Dermis blood vessel endothelial cell (primary cell): ENCODE measurements around the gene ITGAL. TPM values are rescaled to one million over a fixed set of nuclear protein-coding genes. Genes with fewer than 3 reads are reported as not detected.
"Not testable (repeated sequence)": the region's sequence is repeated elsewhere in the genome, so short reads cannot be mapped to it uniquely, and the experiment has no call there.

Experiments used
- DNase-seq: peaks from one replicate; pipeline ENCODE4 v3.0.0; 2010
- total RNA-seq: library from RNA; depleted of rRNA; stranded (reverse); fragments of >200 nt; gene quantifications from 2 replicates; pipeline ENCODE4 v1.2.3, GENCODE V29; 2014

Gene ITGAL
- total RNA-seq, 1 donor from 2014 or later, result not detected

- no peak for DNase-seq
Measured at GRCh38 chr16:30457743-30458560, 14.6 kb upstream of the ITGAL start.

DNA sequence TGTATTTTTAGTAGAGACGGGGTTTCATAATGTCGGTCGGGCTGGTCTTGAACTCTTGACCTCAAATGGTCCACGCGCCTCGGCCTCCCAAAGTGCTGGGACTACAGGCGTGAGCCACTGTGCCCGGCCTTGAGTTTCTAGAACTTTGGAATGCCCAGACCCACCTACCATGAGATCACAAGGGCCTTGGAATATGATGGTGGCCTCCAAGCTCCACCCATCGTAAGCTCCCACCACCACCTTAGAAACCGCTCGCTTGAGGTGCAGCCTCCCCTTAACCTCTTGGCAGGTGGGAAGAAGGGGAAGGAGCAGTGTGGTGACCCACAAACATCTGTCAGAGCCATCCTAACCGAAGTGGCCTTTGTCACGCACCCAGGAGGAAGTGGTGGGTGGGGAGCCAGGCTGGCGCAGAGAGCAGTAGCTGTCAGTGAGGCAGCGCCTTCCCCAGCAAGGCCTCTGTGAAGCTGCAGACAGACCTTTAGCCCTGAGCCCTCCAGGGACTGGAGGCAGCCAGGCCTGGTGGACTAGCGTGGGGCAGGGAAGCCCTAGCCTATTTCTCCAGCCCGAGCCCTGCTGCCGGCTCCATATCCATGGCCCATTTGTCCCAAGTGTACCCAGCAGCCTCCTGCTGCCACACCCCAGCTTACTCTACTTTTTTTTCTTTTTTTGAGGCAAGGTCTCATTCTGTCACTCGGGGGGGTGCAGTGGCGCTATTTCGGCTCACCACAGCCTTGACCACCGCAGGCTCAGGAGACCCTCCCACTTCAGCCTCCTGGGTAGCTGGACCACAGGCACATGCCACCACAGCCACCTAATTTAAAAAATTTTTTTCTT is 13.8 kb upstream of the ITGAL start:
- no peak for DNase-seq

DNA sequence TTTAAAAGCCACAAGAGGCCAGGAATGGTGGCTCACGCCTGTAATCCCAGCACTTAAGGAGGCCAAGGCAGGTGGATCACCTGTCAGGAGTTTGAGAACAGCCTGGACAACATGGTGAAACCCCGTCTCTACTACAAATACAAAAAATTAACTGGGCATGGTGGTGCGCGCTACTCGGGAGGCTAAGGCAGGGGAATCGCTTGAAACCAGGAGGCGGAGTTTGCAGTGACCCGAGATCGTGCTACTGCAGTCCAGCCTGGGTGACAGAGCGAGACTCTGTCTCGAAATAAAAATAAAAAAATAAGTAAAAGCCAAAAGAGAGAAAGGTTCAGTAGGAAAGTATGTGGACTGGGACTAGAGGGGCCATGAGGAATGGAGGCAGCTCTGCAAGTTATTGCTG is 13.1 kb upstream of the ITGAL start:
- no peak for DNase-seq

GRCh38 chr16:30461426-30461825 is 11.1 kb upstream of the ITGAL start:
- not testable (repeated sequence) for DNase-seq

DNA sequence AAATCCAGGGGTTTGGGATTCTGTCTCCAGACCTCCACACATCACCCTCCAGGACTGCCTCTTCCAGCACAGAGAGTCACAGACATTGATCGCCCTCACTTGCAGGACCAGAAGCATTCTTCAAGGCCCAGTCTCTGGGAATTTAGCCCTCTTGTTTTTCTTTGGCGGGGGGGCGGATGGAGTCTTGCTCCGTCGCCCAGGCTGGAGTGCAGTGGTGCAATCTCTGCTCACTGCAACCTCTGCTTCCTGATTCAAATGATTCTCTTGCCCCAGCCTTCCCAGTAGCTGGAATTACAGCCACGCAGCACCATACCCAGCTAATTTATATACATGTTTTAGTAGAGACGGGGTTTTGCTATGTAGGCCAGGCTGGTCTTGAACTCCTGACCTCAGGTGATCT is 8.5 kb upstream of the ITGAL start:
- no peak for DNase-seq

- no peak for DNase-seq
Measured at GRCh38 chr16:30470170-30470512, 2.4 kb upstream of the ITGAL start.

DNA sequence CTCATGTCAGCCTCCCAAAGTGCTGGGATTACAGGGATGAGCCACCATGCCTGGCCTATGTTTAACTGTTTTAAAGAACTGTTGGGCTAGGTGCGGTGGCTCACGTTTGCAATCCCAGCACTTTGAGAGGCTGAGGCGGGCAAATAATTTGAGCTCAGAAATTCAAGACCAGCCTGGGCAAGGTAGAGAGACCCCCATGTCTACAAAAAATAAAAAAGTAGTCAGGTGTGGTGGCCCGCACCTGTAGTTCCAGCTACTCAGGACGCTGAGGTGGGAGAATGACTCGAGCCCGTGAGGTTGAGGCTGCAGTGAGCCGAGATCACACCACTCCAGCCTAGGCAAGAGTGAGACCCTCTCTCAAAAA is 1.9 kb upstream of the ITGAL start:
- DNase-seq, result no peak

GRCh38 chr16:30473231-30474073 is 910 bp downstream of the ITGAL start:
- no peak for DNase-seq

GRCh38 chr16:30474074-30474452 is 1.5 kb downstream of the ITGAL start:
- DNase-seq, result no peak

DNA sequence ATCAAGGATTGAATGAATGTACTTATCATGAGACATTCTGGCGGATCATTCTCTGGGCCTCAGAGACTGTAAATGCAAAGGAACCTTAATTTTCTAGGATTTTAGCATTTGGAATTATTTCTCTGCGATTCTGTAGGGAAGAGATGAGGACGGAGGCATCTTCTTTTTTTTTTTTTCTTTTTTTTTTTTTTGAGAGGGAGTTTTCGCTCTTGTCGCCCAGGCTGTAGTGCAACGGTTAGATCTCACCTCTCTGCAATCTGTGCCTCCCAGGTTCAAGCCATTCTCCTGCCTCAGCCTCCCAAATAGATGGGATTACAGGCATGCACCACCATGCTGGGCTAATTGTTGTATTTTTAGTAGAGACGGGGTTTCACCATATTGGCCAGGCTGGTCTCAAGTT is 2.1 kb downstream of the ITGAL start:
- DNase-seq, result no peak

- no peak for DNase-seq
Measured at GRCh38 chr16:30476991-30477390, 4.4 kb downstream of the ITGAL start.

DNA sequence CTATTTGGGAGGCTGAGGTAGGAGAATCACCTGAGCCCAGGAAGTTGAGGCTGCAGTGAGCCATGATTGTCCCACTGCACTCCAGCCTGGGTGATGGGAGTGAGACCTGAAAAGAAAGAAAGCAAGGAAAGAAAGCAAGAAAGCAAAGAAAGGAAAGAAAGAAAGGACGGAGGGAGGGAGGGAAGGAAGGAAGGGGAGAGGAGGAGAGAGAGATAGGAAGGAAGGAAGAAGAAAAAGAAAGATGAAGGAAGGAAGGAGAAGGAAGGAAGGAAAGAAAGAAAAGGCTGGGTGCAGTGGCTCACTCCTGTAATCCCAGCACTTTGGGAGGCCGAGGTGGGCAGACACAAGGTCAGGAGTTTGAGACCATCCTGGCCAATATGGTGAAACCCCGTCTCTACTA is 5.2 kb downstream of the ITGAL start:
- DNase-seq, result not testable (repeated sequence)

GRCh38 chr16:30478766-30479478 is 6.4 kb downstream of the ITGAL start:
- no peak for DNase-seq

DNA sequence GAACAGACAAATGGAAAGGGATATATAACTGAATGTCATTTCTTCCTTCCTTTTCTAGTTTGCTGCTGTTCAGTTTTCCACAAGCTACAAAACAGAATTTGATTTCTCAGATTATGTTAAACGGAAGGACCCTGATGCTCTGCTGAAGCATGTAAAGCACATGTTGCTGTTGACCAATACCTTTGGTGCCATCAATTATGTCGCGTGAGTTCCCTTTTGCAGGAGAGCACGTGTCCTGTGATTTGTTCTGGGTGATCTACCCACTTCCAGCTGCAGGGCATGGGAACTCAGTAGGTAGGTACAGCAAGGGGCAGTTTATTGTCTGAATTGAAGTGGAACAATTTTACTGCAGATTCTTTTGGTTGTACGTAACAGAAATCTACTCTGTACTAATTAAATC is 8.8 kb downstream of the ITGAL start:
- DNase-seq, result no peak

GRCh38 chr16:30482366-30482765 is 9.8 kb downstream of the ITGAL start:
- DNase-seq, result no peak

GRCh38 chr16:30484887-30485286 is 12.3 kb downstream of the ITGAL start:
- DNase-seq, result no peak

- DNase-seq, result peak; percentile 47
Measured at GRCh38 chr16:30485818-30486436, 13.4 kb downstream of the ITGAL start.

DNA sequence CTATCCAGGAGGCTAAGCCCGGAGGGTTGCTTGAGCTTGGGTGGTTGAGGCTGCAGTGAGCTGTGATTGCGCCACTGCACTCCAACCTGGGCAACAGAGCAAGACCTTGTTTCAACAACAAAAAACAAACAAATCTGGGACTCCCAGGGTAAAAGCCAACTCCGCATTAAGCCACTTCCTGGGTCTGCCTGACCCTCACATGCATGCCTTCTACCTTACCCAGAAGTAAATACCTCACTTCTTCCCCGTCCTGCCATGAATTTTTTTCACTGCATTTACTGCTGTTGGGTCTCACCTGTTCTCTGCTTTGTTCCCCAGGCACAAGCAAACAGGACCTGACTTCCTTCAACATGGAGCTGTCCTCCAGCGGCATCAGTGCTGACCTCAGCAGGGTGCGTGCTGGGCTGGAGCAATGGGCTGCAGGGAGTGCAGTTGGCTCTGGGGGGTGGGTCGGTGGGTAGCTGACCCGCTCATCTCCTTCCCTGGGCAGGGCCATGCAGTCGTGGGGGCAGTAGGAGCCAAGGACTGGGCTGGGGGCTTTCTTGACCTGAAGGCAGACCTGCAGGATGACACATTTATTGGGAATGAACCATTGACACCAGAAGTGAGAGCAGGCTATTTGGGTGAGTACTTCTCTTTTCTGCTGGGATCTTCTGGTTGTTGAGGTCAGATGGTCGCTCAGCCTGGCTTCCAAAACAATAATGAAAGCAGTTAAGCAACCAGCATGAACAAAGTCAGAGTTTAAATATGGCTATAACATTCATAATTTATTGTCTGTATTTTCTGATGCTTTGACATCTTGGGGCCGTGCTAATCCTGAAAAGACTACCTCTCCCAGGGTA is 16.4 kb downstream of the ITGAL start:
- no peak for DNase-seq

- no peak for DNase-seq
Measured at GRCh38 chr16:30490210-30490609, 17.7 kb downstream of the ITGAL start.

DNA sequence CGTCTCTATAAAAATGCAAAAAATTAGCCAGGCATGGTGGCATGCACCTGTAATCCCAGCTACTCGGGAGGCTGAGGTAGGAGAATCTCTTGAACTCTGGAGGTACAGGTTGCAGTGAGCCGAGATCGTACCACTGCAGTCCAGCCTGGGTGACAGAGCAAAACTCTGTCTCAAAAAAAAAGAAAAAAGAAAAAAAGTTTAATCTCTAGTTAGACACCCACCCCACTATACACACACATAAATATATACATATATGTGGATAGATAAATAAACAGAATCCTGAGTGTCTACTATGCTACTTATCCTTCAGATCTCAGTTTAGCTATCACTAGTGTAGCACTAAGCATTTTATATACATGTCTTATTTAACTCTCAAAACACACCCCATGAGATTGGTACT is 18.7 kb downstream of the ITGAL start:
- no peak for DNase-seq

DNA sequence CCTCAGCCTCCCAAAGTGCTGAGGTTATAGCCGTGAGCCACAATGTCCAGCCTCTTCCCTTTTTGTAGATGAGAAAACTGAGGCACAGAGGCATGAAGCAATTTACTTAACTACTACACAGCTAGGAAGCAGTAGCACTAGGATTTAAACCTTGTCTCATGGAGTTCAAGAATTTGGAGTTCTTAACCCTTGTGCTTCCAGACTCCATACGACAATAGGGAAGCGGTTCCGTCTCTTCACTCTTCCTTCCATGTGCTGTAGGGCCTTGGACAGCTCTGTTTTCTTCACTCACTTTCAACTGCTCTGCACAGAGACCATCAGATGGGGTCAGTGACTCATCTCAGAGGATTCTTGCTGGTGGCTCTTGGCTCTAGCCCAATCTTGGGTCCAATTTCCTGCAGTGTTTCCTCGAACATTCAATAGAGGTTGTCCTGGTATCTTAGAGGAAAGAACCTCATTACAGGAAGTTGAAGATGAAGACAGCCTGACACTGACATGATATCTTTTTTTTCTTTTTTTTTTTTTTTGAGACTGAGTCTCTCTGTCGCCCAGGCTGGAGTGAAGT is 19.3 kb downstream of the ITGAL start:
- peak; percentile 80 for DNase-seq
